Astrocyte of the spinal cord (primary cell): ENCODE data around the gene GXYLT2.

Source experiments
- DNase-seq: peaks from one replicate; pipeline ENCODE4 v3.0.0; 2011; ENCODE audit warnings: low read depth, low spot score
- H3K4me3 ChIP-seq: 2 replicates; pipeline ENCODE4 v1.5.1; 2011; ENCODE audit warnings: low read depth, mild to moderate bottlenecking, low read length, moderate library complexity
- CTCF ChIP-seq: IDR thresholded peaks from 2 replicates; pipeline ENCODE4 v1.5.1; 2012; ENCODE audit warnings: low read depth, mild to moderate bottlenecking, low read length, inconsistent platforms
- in situ Hi-C: cut with HindIII; loops from 2 replicates; pipeline ENCODE4 v1.10.0; 2017; ENCODE audit warnings: low sequenced_read_pairs

Gene GXYLT2

GRCh38 chr3:72953325-72953956 is 65.6 kb downstream of the GXYLT2 start:
- DNase-seq = no peak
- in situ Hi-C loops = no loop called here
- H3K4me3 ChIP-seq = no peak overlapping the region
- TF ChIP-seq CTCF = no peak

DNA sequence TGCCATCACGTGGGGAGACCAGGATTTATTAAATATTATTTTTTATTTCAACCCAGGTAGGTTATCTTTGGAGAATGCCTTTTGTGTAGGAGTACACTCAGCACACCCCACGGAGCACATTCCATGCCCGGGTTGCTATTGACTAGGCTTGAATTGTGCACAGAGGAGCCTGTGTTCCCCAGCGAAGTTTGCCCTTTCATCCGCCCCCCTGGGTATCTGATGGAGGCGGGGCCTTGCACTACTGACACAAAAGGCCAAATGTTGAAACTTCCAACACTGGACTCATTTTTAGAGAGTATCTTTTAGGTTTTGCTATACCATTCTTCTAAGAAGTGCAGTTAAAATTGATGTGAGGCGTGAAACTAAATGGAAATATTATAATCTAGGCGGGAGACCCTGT is 69.5 kb downstream of the GXYLT2 start:
- H3K4me3 ChIP-seq = no peak overlapping the region
- DNase-seq = no peak
- no peak for TF ChIP-seq CTCF
- in situ Hi-C loops = no loop called here

DNA sequence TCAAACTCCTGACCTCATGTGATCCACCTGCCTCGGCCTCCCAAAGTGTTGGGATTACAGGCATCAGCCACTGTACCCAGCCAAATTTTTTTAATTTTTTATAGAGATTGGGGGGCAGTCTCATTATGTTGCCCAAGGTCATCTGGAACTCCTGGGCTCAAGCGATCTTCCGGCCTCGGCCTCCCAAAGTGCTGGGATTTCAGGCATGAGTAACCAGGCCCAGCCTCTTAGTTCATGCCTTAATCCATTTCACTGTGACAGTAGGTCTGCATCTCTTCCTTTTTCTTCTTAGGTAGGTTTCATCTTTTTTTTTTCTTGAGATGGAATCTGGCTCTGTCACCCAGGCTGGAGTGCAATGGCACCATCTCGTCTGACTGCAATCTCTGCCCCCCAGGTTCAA is 71.5 kb downstream of the GXYLT2 start:
- DNase-seq = no peak
- TF ChIP-seq CTCF = no peak
- in situ Hi-C loops = no loop called here
- H3K4me3 ChIP-seq = no peak overlapping the region

DNA sequence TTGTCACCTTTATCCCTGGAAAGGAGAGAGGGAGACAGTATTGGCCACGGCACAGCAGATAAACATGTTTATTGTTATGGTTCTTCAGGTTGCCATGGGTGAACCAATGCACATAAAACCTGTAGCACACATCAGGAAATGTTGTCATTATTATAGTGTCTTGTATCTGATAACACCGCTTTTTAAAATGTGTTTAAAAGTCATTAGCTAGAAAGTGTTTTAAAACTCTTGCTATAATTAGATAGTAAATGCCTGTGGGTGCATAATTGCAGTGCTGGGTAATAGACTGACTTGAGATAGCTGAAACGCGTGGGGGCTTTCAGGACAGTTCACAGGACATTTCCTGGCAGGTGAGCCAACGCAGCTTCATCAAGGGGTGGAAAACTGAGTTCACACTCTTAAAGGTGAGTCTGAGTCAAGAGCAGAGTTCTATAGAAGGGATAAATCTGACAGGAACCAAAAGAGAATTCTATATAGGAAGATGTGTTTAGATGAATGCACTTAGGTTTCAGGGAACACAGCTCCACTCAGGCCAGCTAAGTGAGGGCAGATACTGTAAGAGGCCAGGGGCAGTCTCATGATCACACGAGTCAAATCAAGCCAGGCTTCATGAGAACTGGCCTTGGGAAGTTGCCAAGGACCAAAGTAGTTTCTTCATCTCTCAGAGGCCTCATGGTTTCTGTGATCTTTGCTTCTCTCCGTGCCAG is 73.1 kb downstream of the GXYLT2 start:
- in situ Hi-C loops = no loop called here
- no peak for TF ChIP-seq CTCF
- no peak overlapping the region for H3K4me3 ChIP-seq
- no peak for DNase-seq

- TF ChIP-seq CTCF = no peak
- in situ Hi-C loops = no loop called here
- H3K4me3 ChIP-seq = no peak overlapping the region
- DNase-seq = no peak
Measured at GRCh38 chr3:72961752-72962151, 73.9 kb downstream of the GXYLT2 start.

DNA sequence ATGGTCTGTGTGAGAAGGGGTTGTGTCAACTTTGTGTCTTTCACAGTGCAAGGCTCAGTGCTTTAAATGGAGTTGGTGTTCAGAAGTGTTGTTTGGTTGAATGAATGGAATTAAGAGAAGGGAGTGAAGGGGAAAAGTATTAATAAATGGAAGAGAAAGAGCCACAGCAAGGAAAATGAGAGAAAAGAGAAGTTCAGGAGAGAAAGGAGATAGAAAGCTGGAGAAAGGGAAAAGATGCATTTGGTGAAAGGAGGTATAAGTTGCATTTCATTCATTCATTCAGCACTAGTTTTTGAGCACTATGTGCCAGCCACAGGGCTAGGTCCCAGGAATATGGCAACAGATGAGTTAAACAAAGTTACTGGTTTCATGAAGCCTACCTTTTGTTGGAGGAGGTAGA is 74.5 kb downstream of the GXYLT2 start:
- DNase-seq = no peak
- TF ChIP-seq CTCF = no peak
- in situ Hi-C loops = no loop called here
- H3K4me3 ChIP-seq = no peak overlapping the region
